Left ventricle myocardium inferior (tissue), 1 donor: Measurements from ENCODE around the gene UNK. TPM values are rescaled to one million over a fixed set of nuclear protein-coding genes. Genes with fewer than 3 reads are reported as not detected.
A peak's percentile ranks its signal among the peaks of the same experiment; 100 is the strongest.
"Not testable (repeated sequence)": the region's sequence is repeated elsewhere in the genome, so short reads cannot be mapped to it uniquely, and the experiment has no call there.

Experiments used
- DNase-seq: peaks from one replicate; pipeline ENCODE4 v3.0.0-alpha.2; 2020
- H3K27ac ChIP-seq: fragments of 200-600 bp; replicated peaks from 2 replicates; pipeline ENCODE4 v1.8.0; 2021
- H3K27me3 ChIP-seq: fragments of 200-600 bp; 2 replicates; pipeline ENCODE4 v1.8.0; 2021; ENCODE audit warnings: low read depth
- H3K36me3 ChIP-seq: fragments of 200-600 bp; 2 replicates; pipeline ENCODE4 v1.8.0; 2021
- H3K4me1 ChIP-seq: fragments of 200-600 bp; 2 replicates; pipeline ENCODE4 v1.8.0; 2021
- H3K4me3 ChIP-seq: fragments of 200-600 bp; 2 replicates; pipeline ENCODE4 v1.8.0; 2021; ENCODE audit warnings: mild to moderate bottlenecking, moderate library complexity
- H3K9me3 ChIP-seq: fragments of 200-600 bp; replicated peaks from 2 replicates; pipeline ENCODE4 v1.8.0; 2021
- intact Hi-C: fragments of 100-400 bp; cut with micrococcal nuclease; formaldehyde crosslinking; loops from one replicate; pipeline ENCODE4 v1.11.0; 2022
- total RNA-seq: library from RNA; stranded (reverse); fragmentation: NEBNext Ultra II Directional; extraction: Animal tissue kit (Norgen Biotek cat#: 25700); gene quantifications from one replicate; pipeline ENCODE4 v1.2.1, GENCODE V29; 2021
- TF ChIP-seq, protein P1 (sequence below): fragments of 200-600 bp; IDR thresholded peaks from 2 replicates; pipeline ENCODE4 v1.8.0; 2021; ENCODE audit warnings: antibody characterized with exemption, mild to moderate bottlenecking, borderline replicate concordance
- donor health status: DM: no; HTN: yes; CAD: no; lungs with severe emphysema.

UNK gene
- total RNA-seq, 1 donor from 2014 or later = 14.7 TPM

DNA sequence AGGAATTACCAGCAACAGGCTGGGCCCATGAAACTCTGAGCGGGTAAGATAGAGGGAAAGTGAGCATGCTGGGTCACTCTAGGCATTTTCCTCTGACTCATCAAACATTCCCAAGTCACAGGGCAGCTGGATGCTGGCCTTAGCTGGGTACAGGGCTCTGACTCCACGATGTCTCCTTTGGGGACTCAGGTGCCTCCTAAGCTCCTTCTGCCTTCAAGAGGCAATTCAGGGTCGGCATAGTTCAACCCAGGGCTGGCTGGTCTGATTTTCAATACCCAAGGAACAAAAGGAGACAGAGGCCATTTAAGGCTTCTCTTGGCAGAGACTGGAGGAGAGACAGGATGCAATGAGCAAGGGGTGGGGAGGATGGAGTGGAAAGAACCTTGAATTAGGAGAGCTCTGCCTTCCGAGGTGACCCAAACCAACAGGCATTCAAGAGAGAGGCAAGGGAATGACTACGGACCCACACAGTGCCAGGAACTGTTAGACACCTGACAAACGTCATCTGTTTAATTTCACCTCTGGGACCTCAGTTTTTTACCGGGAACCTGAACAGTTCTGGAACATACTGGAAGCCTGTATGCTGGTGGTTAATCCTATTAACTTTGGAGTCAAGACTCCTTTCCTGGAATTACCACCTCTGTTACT is 69.6 kb downstream of the UNK start:
- peaks cover 80% of the 10 kb centered on the region for H3K4me1 ChIP-seq
- intact Hi-C loops = no loop called here
- H3K27me3 ChIP-seq = no peaks in the 10 kb centered on the region

DNA sequence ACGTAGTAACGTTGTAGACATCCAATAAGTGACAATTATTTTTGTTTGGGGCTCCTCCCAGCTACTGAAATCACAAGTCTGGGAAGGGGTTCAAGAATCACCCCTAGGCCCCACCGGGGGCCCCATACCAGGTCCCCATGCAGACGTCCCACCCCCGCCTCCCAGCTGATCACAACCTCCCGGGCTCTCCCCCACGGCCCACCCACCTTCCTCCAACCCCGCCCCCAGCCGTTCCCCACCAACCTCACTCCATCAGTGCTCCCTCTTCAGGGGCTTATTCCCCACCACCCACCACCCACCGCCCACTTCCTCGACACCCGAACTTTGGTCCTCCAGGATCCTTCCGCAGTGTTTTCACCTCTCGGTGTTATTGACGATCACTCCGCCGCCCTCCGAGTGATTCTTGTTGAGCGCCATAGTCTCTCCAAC is 70.3 kb downstream of the UNK start:
- H3K27ac ChIP-seq = peak overlapping the region; percentile 99
- intact Hi-C loops = loop anchor here (5.0 kb wide), 1 partner anchor 73 kb away; the partner anchor contains the start of gene UNK
- TF ChIP-seq, protein P1, sequence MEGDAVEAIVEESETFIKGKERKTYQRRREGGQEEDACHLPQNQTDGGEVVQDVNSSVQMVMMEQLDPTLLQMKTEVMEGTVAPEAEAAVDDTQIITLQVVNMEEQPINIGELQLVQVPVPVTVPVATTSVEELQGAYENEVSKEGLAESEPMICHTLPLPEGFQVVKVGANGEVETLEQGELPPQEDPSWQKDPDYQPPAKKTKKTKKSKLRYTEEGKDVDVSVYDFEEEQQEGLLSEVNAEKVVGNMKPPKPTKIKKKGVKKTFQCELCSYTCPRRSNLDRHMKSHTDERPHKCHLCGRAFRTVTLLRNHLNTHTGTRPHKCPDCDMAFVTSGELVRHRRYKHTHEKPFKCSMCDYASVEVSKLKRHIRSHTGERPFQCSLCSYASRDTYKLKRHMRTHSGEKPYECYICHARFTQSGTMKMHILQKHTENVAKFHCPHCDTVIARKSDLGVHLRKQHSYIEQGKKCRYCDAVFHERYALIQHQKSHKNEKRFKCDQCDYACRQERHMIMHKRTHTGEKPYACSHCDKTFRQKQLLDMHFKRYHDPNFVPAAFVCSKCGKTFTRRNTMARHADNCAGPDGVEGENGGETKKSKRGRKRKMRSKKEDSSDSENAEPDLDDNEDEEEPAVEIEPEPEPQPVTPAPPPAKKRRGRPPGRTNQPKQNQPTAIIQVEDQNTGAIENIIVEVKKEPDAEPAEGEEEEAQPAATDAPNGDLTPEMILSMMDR = no peak
- H3K36me3 ChIP-seq = peaks cover 26% of the 10 kb centered on the region
- peak overlapping the region; percentile 95 for H3K4me3 ChIP-seq
- H3K27me3 ChIP-seq = no peaks in the 10 kb centered on the region
- H3K4me1 ChIP-seq = peaks cover 76% of the 10 kb centered on the region
- peak; percentile 58 for DNase-seq
- no peaks in the 10 kb centered on the region for H3K9me3 ChIP-seq

More for the DNA sequence above, 69.6 kb downstream of the UNK start:
- Histone ChIP-seq H3K4me3 (peak overlapping the region; percentile 95), H3K36me3 (peaks cover 32% of the 10 kb centered on the region), H3K9me3 (no peaks in the 10 kb centered on the region), H3K27ac (peak overlapping the region; percentile 99)
- no peak for DNase-seq
- TF ChIP-seq, protein P1 = no peak

DNA sequence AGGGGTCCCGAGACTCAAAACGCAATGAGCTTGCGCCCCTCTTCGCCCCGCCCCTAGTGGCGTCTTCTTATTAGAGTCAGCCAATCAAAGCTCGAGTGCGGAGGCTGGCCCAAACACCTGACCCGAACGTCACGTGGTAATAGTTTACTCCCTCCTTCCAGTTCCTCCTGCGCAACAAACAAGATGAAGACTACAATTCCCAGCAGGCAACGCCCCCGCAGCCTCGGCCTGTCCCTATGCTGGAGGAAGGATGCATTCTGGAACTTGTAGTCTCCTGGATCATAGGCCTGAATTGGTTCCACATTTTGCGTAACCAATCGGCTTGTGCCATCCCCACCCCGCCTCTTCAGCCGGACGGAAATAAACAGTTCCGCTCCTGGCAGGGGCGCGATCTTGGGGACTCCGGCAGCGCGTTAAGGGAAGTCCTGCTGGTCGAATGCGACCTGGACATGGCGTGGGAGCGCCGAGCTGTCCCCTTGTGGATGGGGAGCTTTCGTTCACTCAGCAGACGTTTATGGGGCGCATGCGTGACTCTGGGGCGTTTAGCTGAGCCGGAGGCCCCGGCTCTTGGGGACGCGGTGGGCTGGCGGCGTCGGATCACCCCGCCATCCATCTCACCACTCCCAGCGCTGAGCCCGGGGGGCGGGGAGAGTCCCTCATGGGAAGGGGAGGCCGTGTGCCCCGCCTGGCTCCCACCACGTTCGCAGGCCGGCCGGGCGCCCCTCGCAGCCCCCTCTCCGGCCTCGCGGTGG is 70.9 kb downstream of the UNK start, which contains the start of gene WBP2:
Gene WBP2, minus strand, starts transcription at position 26 of the 752 bp plus-strand sequence. CDS start 38 bp downstream, outside the sequence.
- Histone ChIP-seq H3K9me3 (no peaks in the 10 kb centered on the region), H3K36me3 (peaks cover 20% of the 10 kb centered on the region), H3K27me3 (no peaks in the 10 kb centered on the region), H3K27ac (peak within 1 kb of the TSS; percentile 99), H3K4me1 (peaks cover 70% of the 10 kb centered on the region), H3K4me3 (peak within 1 kb of the TSS; percentile 95)
- TF ChIP-seq, protein P1 = peak; percentile 59
- intact Hi-C loops = loop anchor here (5.0 kb wide), 1 partner anchor 73 kb away; the partner anchor contains the start of gene UNK
- peak; percentile 97 for DNase-seq

DNA sequence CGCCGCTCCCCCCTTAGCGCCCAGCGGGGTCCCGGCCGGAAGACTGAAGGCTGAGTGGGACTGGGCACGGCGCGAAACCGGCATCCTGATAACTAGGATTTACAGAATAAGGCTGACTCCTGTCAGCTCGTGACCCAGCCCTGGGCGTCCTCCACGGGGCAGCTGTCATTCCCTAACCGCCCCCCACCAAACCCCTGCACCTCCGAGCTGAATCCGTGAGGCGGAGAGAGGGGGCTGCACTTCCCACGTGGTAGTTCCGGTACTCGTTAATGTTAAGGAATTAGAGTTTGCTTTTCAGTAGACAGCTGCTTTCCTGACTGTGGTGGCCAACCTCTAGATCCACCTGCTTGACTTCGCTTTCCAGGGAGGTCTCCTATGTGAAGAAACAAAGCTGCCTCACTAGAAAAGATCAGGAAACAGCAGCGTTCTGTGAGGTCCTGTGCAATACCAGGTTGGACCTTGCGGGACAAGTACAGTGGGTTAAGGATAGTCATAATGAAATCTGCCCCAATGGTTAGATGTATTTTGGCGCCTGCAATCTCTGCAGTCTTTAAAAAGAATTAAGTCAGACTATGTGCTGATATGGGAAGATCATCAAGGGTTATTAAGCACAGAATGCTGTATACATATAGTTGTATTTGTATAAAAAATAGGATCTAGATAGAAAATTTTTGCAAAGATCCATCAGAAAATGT is 71.6 kb downstream of the UNK start:
- Histone ChIP-seq H3K9me3 (no peaks in the 10 kb centered on the region), H3K4me1 (peaks cover 65% of the 10 kb centered on the region), H3K27me3 (no peaks in the 10 kb centered on the region), H3K4me3 (peak overlapping the region; percentile 95), H3K36me3 (peaks cover 12% of the 10 kb centered on the region), H3K27ac (peak overlapping the region; percentile 99)
- TF ChIP-seq, protein P1 = no peak
- DNase-seq = no peak
- intact Hi-C loops = loop anchor here (5.0 kb wide), 1 partner anchor 74 kb away; the partner anchor contains the start of gene UNK

DNA sequence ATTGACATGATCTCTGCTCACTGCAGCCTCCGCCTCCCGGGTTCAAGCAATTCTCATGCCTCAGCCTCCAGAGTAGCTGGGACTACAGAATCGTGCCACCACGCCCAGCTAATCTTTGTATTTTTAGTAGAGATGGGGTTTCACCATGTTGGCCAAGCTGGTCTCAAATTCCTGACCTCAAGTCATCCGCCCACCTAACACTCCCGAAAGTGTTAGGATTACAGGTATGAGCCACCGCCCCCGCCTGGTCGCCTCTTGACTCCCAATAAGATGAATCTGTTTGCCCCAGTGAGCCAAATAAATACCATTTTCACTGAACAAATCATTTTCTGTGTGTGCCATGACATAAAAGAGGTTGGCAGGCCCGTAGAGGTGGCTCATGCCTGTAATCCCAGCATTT is 74.8 kb downstream of the UNK start:
- H3K4me3 ChIP-seq, H3K27me3 ChIP-seq, H3K36me3 ChIP-seq, DNase-seq, H3K9me3 ChIP-seq: not testable (repeated sequence)
- peak overlapping the region; percentile 86 for H3K27ac ChIP-seq
- intact Hi-C loops = loop anchor here (5.0 kb wide), 1 partner anchor 77 kb away; the partner anchor contains the start of gene UNK
- H3K4me1 ChIP-seq = peaks cover 46% of the 10 kb centered on the region
